ENCODE results near the gene KRTAP5-6. TPM values are rescaled to one million over a fixed set of nuclear protein-coding genes. Genes with fewer than 3 reads are reported as not detected.
A peak's percentile ranks its signal among the peaks of the same experiment; 100 is the strongest.

The KRTAP5-6 gene
- total RNA-seq, 1 donor from 2014 or later: not detected

DNA sequence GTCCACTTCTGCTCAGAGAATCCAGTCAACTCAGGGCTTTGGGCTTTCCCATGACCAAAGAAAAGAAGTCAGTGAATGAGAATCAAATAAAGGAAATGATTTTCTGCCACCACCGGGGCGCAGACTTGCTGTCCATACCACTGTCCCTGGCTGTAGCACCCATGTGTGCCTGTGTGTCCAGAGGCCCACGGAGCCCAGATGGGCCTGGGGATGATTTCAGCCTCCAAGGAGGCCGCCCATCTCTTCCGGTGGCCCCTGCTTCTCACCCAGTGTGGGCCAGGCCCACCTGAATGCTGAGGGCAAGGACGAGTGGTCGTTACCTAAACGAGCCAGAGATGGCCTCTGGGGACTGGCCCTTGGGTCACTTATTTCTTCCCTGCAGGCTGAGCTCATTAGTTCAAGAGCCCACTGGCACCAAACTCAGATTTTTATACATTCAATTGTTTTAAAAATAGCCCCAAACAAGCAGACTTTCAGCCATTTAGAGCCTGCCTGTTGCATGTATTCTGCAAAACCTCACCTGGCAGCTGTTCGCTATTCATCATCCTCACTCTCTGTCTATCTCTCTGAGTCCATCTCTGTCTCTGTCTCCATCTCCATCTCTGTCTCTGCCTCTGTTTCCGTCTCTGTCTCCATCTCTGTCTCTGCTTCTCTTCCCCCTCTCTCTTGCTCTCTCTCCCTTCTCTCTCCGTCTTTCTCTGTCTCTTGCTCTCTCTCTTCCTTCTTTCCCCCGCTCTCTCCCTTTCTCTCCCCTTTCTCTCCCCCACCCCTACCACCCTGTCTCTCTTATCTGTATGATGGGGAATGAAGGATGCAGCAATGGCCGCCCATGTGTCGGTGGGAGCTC, 43.2 kb upstream of the KRTAP5-6 start:
- Mint-ChIP-seq H3K4me3 (no peak overlapping the region), H3K27me3 (peaks cover 3% of the 10 kb centered on the region), H3K9me3 (no peaks in the 10 kb centered on the region), H3K36me3 (no peaks in the 10 kb centered on the region), H3K27ac (no peak overlapping the region), H3K4me1 (ENCODE audit: unreplicated experiment) (peaks cover 12% of the 10 kb centered on the region)
- peak; percentile 64 for DNase-seq (ENCODE audit: extremely low spot score, unreplicated experiment)
- no peak for TF ChIP-seq CTCF (conservative IDR thresholded peaks at IDR 0.05)

DNA sequence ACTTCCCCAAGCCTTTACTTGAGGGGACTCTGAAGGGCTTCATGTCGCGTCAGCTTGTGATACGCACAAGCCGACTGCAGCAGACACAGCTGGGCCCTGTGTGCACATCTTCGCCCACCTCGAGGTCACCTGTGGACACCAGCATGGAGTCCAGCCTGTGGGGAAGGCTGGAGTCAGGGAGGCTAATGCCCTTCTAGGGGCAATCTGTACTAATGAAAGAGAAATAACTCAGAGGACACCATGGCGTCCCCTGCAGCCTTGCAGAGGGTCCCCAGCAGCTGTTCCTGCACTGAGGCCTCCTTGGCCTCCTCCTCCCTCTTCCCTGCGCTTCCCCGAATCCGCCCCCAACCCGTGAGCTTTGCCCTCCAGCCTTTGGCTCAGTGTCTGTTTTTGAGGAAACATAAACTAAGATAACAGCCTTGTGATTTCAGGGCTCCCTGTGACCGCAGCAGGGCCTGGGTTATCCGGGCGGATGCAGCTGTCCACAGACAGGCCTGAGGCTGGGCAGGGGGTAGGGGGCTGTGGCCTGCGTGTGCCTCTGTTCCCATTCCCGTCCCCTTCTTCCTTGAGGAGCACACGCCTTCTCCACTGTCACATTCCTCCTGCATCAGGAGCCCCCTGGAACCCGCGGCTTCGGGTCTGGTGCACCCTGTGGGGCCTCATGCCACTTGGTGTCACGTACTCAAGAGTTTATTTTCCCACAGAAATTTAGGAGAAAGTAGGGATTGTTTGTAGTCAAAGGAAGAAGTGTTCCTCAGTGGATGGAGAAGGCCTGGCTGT, 42.4 kb upstream of the KRTAP5-6 start:
- no peak overlapping the region for H3K27ac Mint-ChIP-seq
- DNase-seq (ENCODE audit: extremely low spot score, unreplicated experiment): no peak
- peaks cover 12% of the 10 kb centered on the region for H3K4me1 Mint-ChIP-seq (ENCODE audit: unreplicated experiment)
- no peak overlapping the region for H3K4me3 Mint-ChIP-seq
- H3K27me3 Mint-ChIP-seq: peaks cover 3% of the 10 kb centered on the region
- no peaks in the 10 kb centered on the region for H3K36me3 Mint-ChIP-seq
- H3K9me3 Mint-ChIP-seq: no peaks in the 10 kb centered on the region
- TF ChIP-seq CTCF (conservative IDR thresholded peaks at IDR 0.05): no peak

DNA sequence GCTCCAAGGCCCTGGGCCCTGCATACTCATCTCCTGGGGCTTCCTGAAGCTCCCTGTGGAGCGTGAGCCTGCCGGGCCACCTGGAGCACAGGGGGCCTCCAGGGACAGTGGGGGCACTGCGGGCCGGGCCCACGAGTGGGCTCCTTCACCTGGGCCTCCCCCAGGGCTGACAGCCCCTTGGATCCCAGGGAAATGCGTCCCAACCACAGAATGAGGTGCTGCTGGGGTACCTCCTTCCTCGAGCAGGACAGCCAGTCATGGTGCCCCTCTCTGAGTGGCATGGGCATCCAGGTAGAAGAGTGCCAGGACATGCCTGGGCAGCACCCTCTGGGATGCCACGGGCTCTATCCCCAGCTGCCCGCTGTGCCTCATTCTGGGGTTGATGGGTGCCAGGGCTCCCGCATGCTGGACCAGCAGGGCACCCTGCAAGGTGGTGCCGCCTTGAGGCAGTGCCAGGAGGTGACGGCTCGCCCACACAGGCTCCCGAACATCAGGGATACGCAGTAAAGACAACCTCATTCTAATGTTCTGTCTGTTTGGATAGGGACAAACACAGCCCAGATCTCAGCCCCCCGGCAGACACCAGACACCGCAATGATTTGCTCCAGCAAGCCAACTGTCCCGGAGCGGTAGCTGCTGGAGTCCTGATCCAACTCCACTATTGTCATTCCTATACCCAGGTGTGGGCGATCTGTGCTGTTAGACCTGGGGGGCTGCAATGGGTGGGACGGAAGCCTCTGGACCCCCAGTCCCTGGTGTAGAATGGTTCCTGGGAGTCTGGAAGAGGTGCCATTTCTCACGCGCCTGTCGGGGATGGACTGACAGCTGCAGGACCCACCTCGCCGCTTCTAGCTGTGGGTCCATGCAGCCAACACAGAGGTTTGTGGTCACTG, 41.6 kb upstream of the KRTAP5-6 start:
- no peaks in the 10 kb centered on the region for H3K36me3 Mint-ChIP-seq

DNA sequence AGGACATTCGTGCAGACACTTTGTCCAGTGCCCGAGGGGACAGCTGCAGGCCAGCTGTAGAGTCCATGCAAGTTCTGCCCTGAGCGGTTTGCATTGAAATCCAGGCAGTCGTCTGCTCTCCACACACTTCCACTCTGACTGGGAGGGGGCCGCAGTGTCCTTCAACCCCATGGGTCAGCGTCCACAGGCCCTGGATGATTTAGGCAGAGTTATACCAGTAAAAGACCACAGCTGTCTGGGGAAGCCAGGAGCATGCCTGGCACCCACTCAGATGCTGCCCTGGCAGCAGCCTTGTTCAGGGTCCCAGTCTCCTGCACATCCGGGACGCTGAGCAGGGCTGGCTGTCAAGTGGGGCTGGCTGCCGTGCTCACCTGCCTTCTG, 40.9 kb upstream of the KRTAP5-6 start:
- Mint-ChIP-seq H3K36me3 (no peaks in the 10 kb centered on the region), H3K4me1 (ENCODE audit: unreplicated experiment) (peaks cover 19% of the 10 kb centered on the region), H3K9me3 (no peaks in the 10 kb centered on the region), H3K27me3 (peaks cover 10% of the 10 kb centered on the region), H3K4me3 (no peak overlapping the region), H3K27ac (peak overlapping the region; percentile 5)
- no peak for DNase-seq (ENCODE audit: extremely low spot score, unreplicated experiment)
- TF ChIP-seq CTCF (conservative IDR thresholded peaks at IDR 0.05): no peak

More for the DNA sequence above, 41.6 kb upstream of the KRTAP5-6 start:
- no peak for DNase-seq (ENCODE audit: extremely low spot score, unreplicated experiment)
- no peak overlapping the region for H3K27ac Mint-ChIP-seq
- no peaks in the 10 kb centered on the region for H3K9me3 Mint-ChIP-seq
- peaks cover 12% of the 10 kb centered on the region for H3K27me3 Mint-ChIP-seq
- no peak overlapping the region for H3K4me3 Mint-ChIP-seq
- peaks cover 19% of the 10 kb centered on the region for H3K4me1 Mint-ChIP-seq (ENCODE audit: unreplicated experiment)
- TF ChIP-seq CTCF (conservative IDR thresholded peaks at IDR 0.05): no peak

GRCh38 chr11:1656670-1657069, 40.3 kb upstream of the KRTAP5-6 start:
- H3K27me3 Mint-ChIP-seq: peaks cover 10% of the 10 kb centered on the region
- DNase-seq (ENCODE audit: extremely low spot score, unreplicated experiment): no peak
- H3K4me3 Mint-ChIP-seq: no peak overlapping the region
- H3K36me3 Mint-ChIP-seq: no peaks in the 10 kb centered on the region
- H3K4me1 Mint-ChIP-seq (ENCODE audit: unreplicated experiment): peaks cover 19% of the 10 kb centered on the region
- no peak for TF ChIP-seq CTCF (conservative IDR thresholded peaks at IDR 0.05)
- no peaks in the 10 kb centered on the region for H3K9me3 Mint-ChIP-seq
- H3K27ac Mint-ChIP-seq: peak overlapping the region; percentile 5

Measured in type B pancreatic cell (in vitro differentiated cells).